ENCODE results near the gene FPR3.
"Not testable (repeated sequence)": the region's sequence is repeated elsewhere in the genome, so short reads cannot be mapped to it uniquely, and the experiment has no call there.

The FPR3 gene

GRCh38 chr19:51802775-51803174 lies 7.8 kb downstream of the FPR3 start:
- H3K79me2 ChIP-seq (ENCODE audit: insufficient read depth, low read length): no peaks in the 10 kb centered on the region
- no peaks in the 10 kb centered on the region for H3K9me3 ChIP-seq (ENCODE audit: insufficient read depth, low read length)
- no peak overlapping the region for H2AFZ ChIP-seq (ENCODE audit: low read depth, low read length, severe bottlenecking)
- no peak overlapping the region for H3K4me3 ChIP-seq (ENCODE audit: insufficient read depth, low read length, poor library complexity, severe bottlenecking)
- no peaks in the 10 kb centered on the region for H3K36me3 ChIP-seq (ENCODE audit: low read length)
- H3K9me2 ChIP-seq (replicated peaks; ENCODE audit: insufficient read depth, low read length): no peaks in the 10 kb centered on the region
- TF ChIP-seq EZH2phosphoT487 (conservative IDR thresholded peaks at IDR 0.05; ENCODE audit: low read length) (no peak), CTCF (IDR thresholded peaks at IDR 0.05; ENCODE audit: insufficient read depth, low read length, poor library complexity, severe bottlenecking) (no peak)
- no peaks in the 10 kb centered on the region for H3F3A ChIP-seq (ENCODE audit: insufficient read depth)
- no peaks in the 10 kb centered on the region for H4K20me1 ChIP-seq (ENCODE audit: low read depth, low read length)
- no peaks in the 10 kb centered on the region for H3K27me3 ChIP-seq (ENCODE audit: low read length)
- no peak overlapping the region for H3K9ac ChIP-seq (ENCODE audit: low read length)
- H3K4me2 ChIP-seq (ENCODE audit: low read depth, low read length, poor library complexity, severe bottlenecking): no peak overlapping the region
- H3K27ac ChIP-seq (ENCODE audit: low read depth, low read length): no peak overlapping the region

GRCh38 chr19:51803519-51803918 lies 8.6 kb downstream of the FPR3 start:
- Histone ChIP-seq H3K9ac (ENCODE audit: low read length) (no peak overlapping the region), H3K4me2 (ENCODE audit: low read depth, low read length, poor library complexity, severe bottlenecking) (no peak overlapping the region), H3K27ac (ENCODE audit: low read depth, low read length) (no peak overlapping the region)

GRCh38 chr19:51803967-51804366 lies 9.0 kb downstream of the FPR3 start:
- H3K27ac ChIP-seq (ENCODE audit: low read depth, low read length): no peak overlapping the region
- TF ChIP-seq CTCF (IDR thresholded peaks at IDR 0.05; ENCODE audit: insufficient read depth, low read length, poor library complexity, severe bottlenecking) (no peak), EZH2phosphoT487 (conservative IDR thresholded peaks at IDR 0.05; ENCODE audit: low read length) (no peak)
- H3F3A ChIP-seq (ENCODE audit: insufficient read depth): no peaks in the 10 kb centered on the region
- no peak overlapping the region for H2AFZ ChIP-seq (ENCODE audit: low read depth, low read length, severe bottlenecking)
- no peaks in the 10 kb centered on the region for H3K36me3 ChIP-seq (ENCODE audit: low read length)
- no peaks in the 10 kb centered on the region for H3K9me3 ChIP-seq (ENCODE audit: insufficient read depth, low read length)
- no peak overlapping the region for H3K4me3 ChIP-seq (ENCODE audit: insufficient read depth, low read length, poor library complexity, severe bottlenecking)
- H4K20me1 ChIP-seq (ENCODE audit: low read depth, low read length): no peaks in the 10 kb centered on the region
- no peaks in the 10 kb centered on the region for H3K27me3 ChIP-seq (ENCODE audit: low read length)
- H3K79me2 ChIP-seq (ENCODE audit: insufficient read depth, low read length): no peaks in the 10 kb centered on the region
- H3K4me2 ChIP-seq (ENCODE audit: low read depth, low read length, poor library complexity, severe bottlenecking): no peak overlapping the region
- H3K9ac ChIP-seq (ENCODE audit: low read length): no peak overlapping the region
- no peaks in the 10 kb centered on the region for H3K9me2 ChIP-seq (replicated peaks; ENCODE audit: insufficient read depth, low read length)

More at GRCh38 chr19:51803519-51803918, 8.6 kb downstream of the FPR3 start:
- Histone ChIP-seq H4K20me1 (ENCODE audit: low read depth, low read length) (no peaks in the 10 kb centered on the region), H3K27me3 (ENCODE audit: low read length) (no peaks in the 10 kb centered on the region), H3K9me3 (ENCODE audit: insufficient read depth, low read length) (no peaks in the 10 kb centered on the region), H2AFZ (ENCODE audit: low read depth, low read length, severe bottlenecking) (no peak overlapping the region), H3K9me2 (replicated peaks; ENCODE audit: insufficient read depth, low read length) (no peaks in the 10 kb centered on the region), H3F3A (ENCODE audit: insufficient read depth) (no peaks in the 10 kb centered on the region), H3K4me3 (ENCODE audit: insufficient read depth, low read length, poor library complexity, severe bottlenecking) (no peak overlapping the region), H3K36me3 (ENCODE audit: low read length) (no peaks in the 10 kb centered on the region), H3K79me2 (ENCODE audit: insufficient read depth, low read length) (no peaks in the 10 kb centered on the region)
- TF ChIP-seq CTCF (IDR thresholded peaks at IDR 0.05; ENCODE audit: insufficient read depth, low read length, poor library complexity, severe bottlenecking) (no peak), EZH2phosphoT487 (conservative IDR thresholded peaks at IDR 0.05; ENCODE audit: low read length) (no peak)

- not testable (repeated sequence) for H2AFZ ChIP-seq (ENCODE audit: low read depth, low read length, severe bottlenecking); H3K9me3 ChIP-seq (ENCODE audit: insufficient read depth, low read length); H3K79me2 ChIP-seq (ENCODE audit: insufficient read depth, low read length); H3K9me2 ChIP-seq (replicated peaks; ENCODE audit: insufficient read depth, low read length); H3K4me3 ChIP-seq (ENCODE audit: insufficient read depth, low read length, poor library complexity, severe bottlenecking); H4K20me1 ChIP-seq (ENCODE audit: low read depth, low read length); H3K4me2 ChIP-seq (ENCODE audit: low read depth, low read length, poor library complexity, severe bottlenecking); H3K27me3 ChIP-seq (ENCODE audit: low read length); H3F3A ChIP-seq (ENCODE audit: insufficient read depth); H3K36me3 ChIP-seq (ENCODE audit: low read length); H3K9ac ChIP-seq (ENCODE audit: low read length); H3K27ac ChIP-seq (ENCODE audit: low read depth, low read length)
Measured at GRCh38 chr19:51804789-51805188, 9.8 kb downstream of the FPR3 start.

GRCh38 chr19:51805396-51805795 lies 10.4 kb downstream of the FPR3 start:
- H3K36me3 ChIP-seq (ENCODE audit: low read length); H4K20me1 ChIP-seq (ENCODE audit: low read depth, low read length); H3F3A ChIP-seq (ENCODE audit: insufficient read depth); H3K27me3 ChIP-seq (ENCODE audit: low read length); H3K9me2 ChIP-seq (replicated peaks; ENCODE audit: insufficient read depth, low read length); H3K79me2 ChIP-seq (ENCODE audit: insufficient read depth, low read length); H3K4me2 ChIP-seq (ENCODE audit: low read depth, low read length, poor library complexity, severe bottlenecking); H3K9me3 ChIP-seq (ENCODE audit: insufficient read depth, low read length); H2AFZ ChIP-seq (ENCODE audit: low read depth, low read length, severe bottlenecking); H3K4me3 ChIP-seq (ENCODE audit: insufficient read depth, low read length, poor library complexity, severe bottlenecking); H3K9ac ChIP-seq (ENCODE audit: low read length); H3K27ac ChIP-seq (ENCODE audit: low read depth, low read length): not testable (repeated sequence)

GRCh38 chr19:51806571-51806970 lies 11.6 kb downstream of the FPR3 start:
- H2AFZ ChIP-seq (ENCODE audit: low read depth, low read length, severe bottlenecking); H3K27me3 ChIP-seq (ENCODE audit: low read length); H3K4me2 ChIP-seq (ENCODE audit: low read depth, low read length, poor library complexity, severe bottlenecking); H3K9me3 ChIP-seq (ENCODE audit: insufficient read depth, low read length); H3F3A ChIP-seq (ENCODE audit: insufficient read depth); H3K9ac ChIP-seq (ENCODE audit: low read length); H3K9me2 ChIP-seq (replicated peaks; ENCODE audit: insufficient read depth, low read length); H3K36me3 ChIP-seq (ENCODE audit: low read length); H3K79me2 ChIP-seq (ENCODE audit: insufficient read depth, low read length); H4K20me1 ChIP-seq (ENCODE audit: low read depth, low read length); H3K27ac ChIP-seq (ENCODE audit: low read depth, low read length); H3K4me3 ChIP-seq (ENCODE audit: insufficient read depth, low read length, poor library complexity, severe bottlenecking): not testable (repeated sequence)
